Activated gamma-delta T cell treated with anti-CD3 and anti-CD28 coated beads, Interleukin-2, amount 50 U/mL, for 16 hours (primary cell): ENCODE results near the gene NTRK2.
"Not testable (repeated sequence)": the region's sequence is repeated elsewhere in the genome, so short reads cannot be mapped to it uniquely, and the experiment has no call there.

Source experiments
- DNase-seq: peaks from one replicate; pipeline ENCODE4 v3.0.0-alpha.2; 2020; ENCODE audit warnings: low read depth

NTRK2 gene

DNA sequence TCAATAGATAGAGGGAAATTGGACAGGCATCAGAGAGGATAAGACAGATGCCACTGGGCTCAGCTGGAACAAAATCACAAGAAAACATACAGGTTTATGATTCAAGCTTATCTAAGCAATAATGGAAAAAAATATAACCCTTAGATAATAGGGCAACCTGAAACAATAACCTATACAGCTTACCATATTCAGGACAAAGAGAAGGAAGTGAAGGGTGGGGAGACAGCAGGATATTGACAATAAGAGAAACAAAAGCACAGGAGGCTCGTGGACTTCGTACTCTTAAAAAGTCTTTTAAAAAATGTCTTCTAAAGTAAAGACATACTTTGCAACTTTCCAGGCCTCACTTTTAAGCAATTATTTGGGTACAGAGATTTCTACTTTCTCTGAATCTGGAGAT, 225.3 kb downstream of the NTRK2 start:
- DNase-seq, result no peak

- DNase-seq, result no peak
These were observed 228.0 kb downstream of the NTRK2 start for GRCh38 chr9:84897362-84898094.

GRCh38 chr9:84898188-84898587, 228.7 kb downstream of the NTRK2 start:
- no peak for DNase-seq

DNA sequence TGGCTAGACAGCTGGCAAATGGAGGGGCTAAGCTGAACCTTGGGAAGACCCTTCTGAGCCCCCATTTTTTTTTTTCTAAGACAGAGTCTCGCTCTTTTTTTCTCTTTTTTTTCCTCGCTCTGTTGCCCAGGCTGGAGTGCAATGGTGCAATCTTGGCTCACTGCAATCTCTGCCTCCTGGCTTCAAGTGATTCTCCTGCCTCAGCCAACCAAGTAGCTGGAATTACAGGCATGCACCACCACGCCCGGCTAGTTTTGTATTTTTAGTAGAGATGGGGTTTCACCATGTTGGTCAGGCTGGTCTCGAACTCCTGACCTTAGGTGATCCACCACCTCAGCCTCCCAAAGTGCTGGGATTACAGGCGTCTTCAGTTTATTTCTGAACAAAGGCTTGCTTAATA, 229.1 kb downstream of the NTRK2 start:
- DNase-seq, result not testable (repeated sequence)

GRCh38 chr9:84899326-84899725, 229.8 kb downstream of the NTRK2 start:
- no peak for DNase-seq

GRCh38 chr9:84900421-84900820, 230.9 kb downstream of the NTRK2 start:
- no peak for DNase-seq

DNA sequence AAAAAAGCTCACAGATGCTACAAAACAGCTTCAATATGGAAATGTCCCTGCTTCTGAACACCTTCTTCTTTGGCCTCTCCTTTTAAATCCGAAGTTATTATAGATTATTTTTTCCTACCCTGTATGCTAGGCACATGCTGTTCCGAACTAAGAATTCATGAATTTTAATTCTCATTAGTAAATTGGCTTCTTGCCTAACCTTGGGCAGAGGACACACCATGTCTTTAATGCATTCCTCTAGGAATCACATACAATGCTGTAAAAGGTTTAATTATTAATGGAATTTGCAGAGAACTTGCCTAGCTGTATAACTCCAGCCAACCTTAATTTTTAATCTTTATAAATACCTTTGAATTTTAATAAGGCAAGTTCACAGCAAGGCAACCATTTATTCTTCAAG, 234.4 kb downstream of the NTRK2 start:
- no peak for DNase-seq

DNA sequence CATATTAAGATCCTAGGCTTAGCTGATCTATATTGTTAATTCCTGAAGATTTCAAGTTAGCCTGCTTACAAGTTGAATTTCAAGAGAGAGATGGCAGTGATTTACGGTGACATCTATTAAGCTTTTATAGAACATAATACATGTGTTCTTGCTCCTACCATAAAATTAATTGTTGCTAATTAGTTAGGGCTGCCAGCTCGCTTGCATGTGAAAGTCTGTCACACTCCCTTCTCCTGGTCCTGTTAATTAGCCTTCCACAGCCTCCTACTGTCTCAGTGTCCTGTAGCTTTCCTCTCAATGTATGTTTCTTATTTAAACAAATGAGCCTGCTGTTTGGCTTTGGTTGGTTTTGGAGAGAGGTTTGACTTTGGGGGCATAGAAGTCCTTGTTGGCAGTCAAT, 247.2 kb downstream of the NTRK2 start:
- DNase-seq, result no peak

DNA sequence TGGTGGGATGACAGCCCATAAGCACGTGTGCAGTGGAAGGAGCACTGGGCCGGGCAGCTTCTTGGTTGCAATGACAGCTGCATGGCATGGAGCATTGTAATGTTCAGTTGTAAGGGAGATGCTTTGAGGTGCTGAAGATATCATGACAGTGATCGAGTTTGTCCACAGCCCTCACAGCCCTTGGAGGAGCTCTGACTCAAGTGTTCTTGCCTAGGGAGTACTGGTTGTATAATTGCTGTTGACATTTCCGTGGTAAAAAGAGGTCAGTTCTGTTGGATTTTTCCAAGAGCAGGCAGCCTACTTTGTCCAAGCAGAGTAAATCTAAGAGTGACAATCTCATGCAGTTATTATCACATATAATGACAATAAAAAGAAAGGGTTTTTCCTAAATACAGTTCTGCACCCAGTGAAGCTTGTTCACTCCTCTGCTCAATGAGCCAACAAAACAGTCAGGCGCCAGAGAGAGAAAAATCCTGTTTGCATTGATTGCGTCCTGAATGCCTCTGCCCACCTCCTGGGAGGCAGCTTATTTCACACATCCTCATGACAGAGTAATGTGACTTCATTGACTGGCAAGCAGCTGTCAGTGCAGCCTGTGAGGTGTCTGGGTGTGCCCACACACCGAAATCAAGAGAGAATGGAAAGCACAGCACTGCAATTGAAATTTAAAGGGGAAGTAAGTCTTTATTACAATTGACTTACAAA, 248.0 kb downstream of the NTRK2 start:
- no peak for DNase-seq

GRCh38 chr9:84919440-84919839, 249.9 kb downstream of the NTRK2 start:
- DNase-seq, result no peak

DNA sequence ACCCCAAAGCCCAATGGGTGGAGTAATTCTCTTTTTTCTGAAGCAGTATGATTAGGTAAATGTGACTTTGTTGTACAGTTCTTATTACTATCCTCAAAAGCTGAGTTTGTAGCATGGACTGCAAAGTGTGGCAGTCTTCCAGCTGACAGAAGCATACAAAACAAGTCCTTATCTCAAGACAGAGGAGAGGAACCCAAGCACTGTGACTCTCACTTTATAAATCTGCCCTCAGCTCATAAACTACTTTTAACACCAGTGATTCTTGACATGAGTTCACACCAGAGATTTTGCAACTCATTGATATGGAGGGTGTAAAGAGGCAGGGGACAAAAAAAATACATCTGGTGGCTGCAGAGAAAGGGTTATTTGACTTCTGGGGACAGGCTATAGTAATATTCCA, 251.6 kb downstream of the NTRK2 start:
- no peak for DNase-seq

DNA sequence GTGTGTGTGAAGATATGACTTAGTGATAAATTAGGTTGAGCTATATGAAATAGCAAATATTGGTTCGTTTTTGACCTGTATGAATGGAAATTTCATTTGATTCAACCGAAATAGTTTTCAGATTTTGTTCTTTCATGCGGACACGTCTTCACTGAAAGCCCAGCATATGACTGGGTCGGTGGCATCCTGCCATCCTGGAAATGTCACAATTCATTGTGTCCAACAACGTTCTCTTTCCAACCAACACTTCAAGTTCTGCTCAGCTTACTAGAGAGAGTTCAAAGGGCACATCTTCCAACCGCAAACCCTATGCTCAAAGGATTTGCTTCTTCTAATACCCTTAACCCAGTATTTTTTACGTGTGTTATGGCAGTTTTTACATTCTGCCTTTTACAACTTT, 252.5 kb downstream of the NTRK2 start:
- DNase-seq, result no peak

- DNase-seq, result no peak
These were observed 254.7 kb downstream of the NTRK2 start for GRCh38 chr9:84924266-84924665.

DNA sequence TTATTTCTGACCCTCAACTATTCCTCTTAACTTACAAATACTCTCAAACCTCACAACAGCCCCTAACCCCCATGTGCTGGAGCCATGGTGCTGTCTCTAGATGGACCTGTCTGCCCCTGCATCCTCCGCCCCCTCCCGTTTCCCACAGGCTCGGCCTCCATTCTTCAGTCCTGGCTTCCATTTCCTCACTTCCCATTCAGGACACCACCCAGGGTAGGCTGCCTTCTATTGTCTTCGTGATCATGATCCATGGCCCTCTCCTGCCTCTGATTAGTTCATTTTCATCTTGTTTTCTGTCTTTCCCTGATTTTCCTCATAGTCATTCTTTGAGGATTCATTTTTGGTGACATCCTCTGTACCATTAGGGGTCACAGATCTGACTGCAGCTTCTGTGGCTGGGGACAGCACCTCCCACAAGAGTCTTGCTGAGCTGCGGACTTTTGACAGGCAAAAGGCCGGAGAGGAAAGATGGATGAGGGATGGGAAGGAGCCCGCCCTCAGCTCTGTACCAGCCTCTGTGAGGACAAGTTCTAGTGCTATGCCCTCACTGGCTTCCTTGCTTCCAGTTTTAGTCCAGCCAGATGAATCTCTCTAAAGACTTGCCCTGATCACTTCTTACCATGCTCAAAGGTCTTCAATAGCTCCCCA, 255.8 kb downstream of the NTRK2 start:
- no peak for DNase-seq

GRCh38 chr9:84926793-84927192, 257.3 kb downstream of the NTRK2 start:
- no peak for DNase-seq

DNA sequence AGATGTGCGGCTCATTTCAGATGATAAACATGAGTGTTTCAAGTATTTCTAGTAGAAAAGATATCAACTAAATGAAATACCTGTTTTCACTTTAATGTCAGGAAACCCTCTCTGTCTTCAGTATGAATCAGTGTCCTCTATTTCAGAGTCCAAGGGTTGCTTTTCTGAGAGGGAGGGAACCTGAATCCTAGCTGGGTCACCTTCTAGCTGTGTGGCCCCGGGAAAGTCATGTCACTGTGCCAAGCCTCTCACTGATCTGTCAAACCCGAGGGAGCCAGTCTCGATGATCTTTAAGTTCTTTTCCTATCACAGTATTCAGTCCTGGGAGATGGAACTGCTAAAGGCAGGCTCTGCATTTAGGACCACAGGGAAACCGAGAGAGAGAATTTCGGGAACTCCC, 258.9 kb downstream of the NTRK2 start:
- no peak for DNase-seq

GRCh38 chr9:84929068-84929467, 259.5 kb downstream of the NTRK2 start:
- no peak for DNase-seq

GRCh38 chr9:84932915-84933527, 263.5 kb downstream of the NTRK2 start:
- DNase-seq, result no peak

- DNase-seq, result no peak
These were observed 266.1 kb downstream of the NTRK2 start for GRCh38 chr9:84935528-84936117.

DNA sequence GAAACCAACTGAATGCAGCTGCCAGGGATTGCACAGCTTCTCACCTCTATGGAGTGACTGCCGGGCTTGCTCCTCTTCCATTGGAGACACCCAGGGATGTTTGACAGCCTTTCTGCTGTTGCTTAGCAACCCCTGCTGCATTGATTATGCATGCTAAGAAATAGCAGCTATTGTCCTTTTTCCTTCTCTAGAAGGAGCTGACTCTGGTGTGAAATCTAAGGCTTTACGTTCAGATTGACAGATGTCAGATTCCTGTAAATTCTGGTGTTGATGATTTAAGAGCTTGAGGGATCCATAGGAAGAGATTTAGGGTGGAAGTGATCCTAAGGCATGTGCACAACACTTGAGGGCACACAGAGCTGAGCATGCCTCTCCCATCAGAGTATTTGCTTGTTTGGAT, 267.7 kb downstream of the NTRK2 start:
- DNase-seq, result no peak

- DNase-seq, result no peak
These were observed 268.1 kb downstream of the NTRK2 start for GRCh38 chr9:84937581-84937980.

DNA sequence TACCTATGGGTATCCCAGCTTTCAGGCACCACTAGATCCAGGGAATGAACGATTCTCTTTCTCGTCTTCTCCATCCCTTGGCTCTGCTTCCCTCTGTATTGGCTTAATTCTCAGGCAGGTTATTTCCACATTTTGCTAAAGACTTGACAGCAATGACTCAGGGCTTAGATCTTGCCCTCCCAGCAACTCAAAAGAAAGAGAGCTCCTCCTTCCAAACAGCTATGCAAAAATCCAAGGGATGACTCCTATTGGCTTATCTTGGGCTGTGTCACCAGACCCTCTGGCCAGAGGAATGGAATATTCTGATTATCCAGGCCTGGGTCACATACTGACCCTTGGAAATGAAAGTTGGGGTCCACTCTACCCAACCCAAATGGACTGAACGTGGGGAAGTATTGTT, 270.2 kb downstream of the NTRK2 start:
- no peak for DNase-seq

DNA sequence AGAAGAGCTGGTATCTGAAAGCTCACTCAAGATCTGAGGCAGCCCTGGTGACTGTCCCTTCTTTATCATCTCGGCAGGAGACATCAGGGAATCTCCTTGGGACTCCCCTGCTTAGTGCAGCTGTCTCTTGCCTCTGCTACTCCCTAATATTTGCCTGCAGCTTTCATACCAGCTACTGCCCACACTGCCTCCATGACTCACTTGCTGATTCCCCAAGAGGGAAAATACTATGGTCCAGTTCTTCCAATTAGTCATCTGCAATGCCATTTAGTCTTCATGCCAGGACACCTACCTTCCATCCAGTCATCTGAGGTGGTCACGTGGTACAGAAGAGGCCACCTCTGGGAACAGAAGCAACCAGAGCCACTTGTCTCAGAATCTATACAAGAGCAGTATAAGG, 270.8 kb downstream of the NTRK2 start:
- no peak for DNase-seq
